IMR-90 (cell line): ENCODE measurements around the gene ZKSCAN4. TPM values are rescaled to one million over a fixed set of nuclear protein-coding genes. Genes with fewer than 3 reads are reported as not detected.

Experiments
- ATAC-seq: fragments of 200-7000 bp; cut with Tn5 transposase; 2 replicates; pipeline ENCODE4 v1.9.1; 2020; ENCODE audit warnings: low read depth, mild to moderate bottlenecking, moderate library complexity
- BruUV-seq: library from RNA; stranded (reverse); fragments of 400-500 nt; replicated peaks from 2 replicates; lab custom pipeline; 2021; lab: Mats Ljungman, UMichigan
- CTCF ChIA-PET: fragments of 300-600 bp; formaldehyde crosslinking; extraction: SDS; loops from one replicate; lab custom pipeline; 2021; ENCODE audit warnings: antibody characterized with exemption; lab: Yijun Ruan, JAX
- POLR2A ChIA-PET: fragments of 300-600 bp; sonication (Branson Sonifier 250); formaldehyde crosslinking; loops from one replicate; lab custom pipeline; 2022; ENCODE audit warnings: antibody characterized with exemption; ENCODE audit not compliant: unreplicated experiment; lab: Charles Lee
- DNase-seq: peaks from one replicate; pipeline ENCODE4 v3.0.0; 2013
- H2AFZ ChIP-seq: replicated peaks from 2 replicates; pipeline ENCODE3; 2013; ENCODE audit warnings: low read length, mild to moderate bottlenecking; ENCODE audit not compliant: poor library complexity
- H2AK5ac ChIP-seq: 2 replicates; pipeline ENCODE4 v1.6.1; 2013; ENCODE audit warnings: low read depth, low read length, inconsistent platforms
- H2AK9ac ChIP-seq: replicated peaks from 2 replicates; pipeline ENCODE3; 2013; ENCODE audit warnings: mild to moderate bottlenecking, low read depth, low read length, moderate library complexity; ENCODE audit not compliant: poor library complexity
- H2BK120ac ChIP-seq: 2 replicates; pipeline ENCODE4 v1.6.1; 2013; ENCODE audit warnings: low read depth, low read length, inconsistent platforms
- H2BK15ac ChIP-seq: 3 replicates; pipeline ENCODE4 v1.6.1; 2013; ENCODE audit warnings: low read depth, low read length, inconsistent platforms
- H2BK20ac ChIP-seq: 2 replicates; pipeline ENCODE4 v1.6.1; 2013; ENCODE audit warnings: low read depth, mild to moderate bottlenecking, inconsistent platforms, low read length, moderate library complexity
- H2BK5ac ChIP-seq: 2 replicates; pipeline ENCODE4 v1.6.1; 2013; ENCODE audit warnings: mild to moderate bottlenecking, low read depth, low read length, inconsistent platforms; ENCODE audit not compliant: poor library complexity, severe bottlenecking
- H3K14ac ChIP-seq: replicated peaks from 2 replicates; pipeline ENCODE4 v1.6.1; 2013; ENCODE audit warnings: low read depth, low read length, inconsistent platforms
- H3K18ac ChIP-seq: 2 replicates; pipeline ENCODE4 v1.6.1; 2013; ENCODE audit warnings: low read depth, low read length, control low read depth
- H3K23ac ChIP-seq: 2 replicates; pipeline ENCODE4 v1.6.1; 2013; ENCODE audit warnings: low read depth, low read length, inconsistent platforms
- H3K27ac ChIP-seq: 2 replicates; pipeline ENCODE4 v1.5.1; 2013; ENCODE audit warnings: mild to moderate bottlenecking, control low read depth, low read length; ENCODE audit not compliant: insufficient read depth
- H3K27me3 ChIP-seq: 2 replicates; pipeline ENCODE4 v1.6.1; 2013; ENCODE audit warnings: low read length; ENCODE audit not compliant: control insufficient read depth, insufficient read depth
- H3K36me3 ChIP-seq: 2 replicates; pipeline ENCODE4 v1.6.1; 2013; ENCODE audit warnings: low read length, mixed read lengths; ENCODE audit not compliant: control insufficient read depth, insufficient read depth
- H3K4ac ChIP-seq: 2 replicates; pipeline ENCODE4 v1.6.1; 2013; ENCODE audit warnings: low read depth, low read length, inconsistent platforms
- H3K4me1 ChIP-seq: 2 replicates; pipeline ENCODE4 v1.6.1; 2013; ENCODE audit warnings: low read length, mixed read lengths; ENCODE audit not compliant: control insufficient read depth, insufficient read depth
- H3K4me2 ChIP-seq: 2 replicates; pipeline ENCODE4 v1.6.1; 2013; ENCODE audit warnings: low read depth, mild to moderate bottlenecking, control low read depth, low read length, moderate library complexity
- H3K4me3 ChIP-seq: 2 replicates; pipeline ENCODE4 v1.5.1; 2013; ENCODE audit warnings: low read depth, mild to moderate bottlenecking, control low read depth, low read length, moderate library complexity; ENCODE audit not compliant: insufficient read depth
- H3K56ac ChIP-seq: 2 replicates; pipeline ENCODE4 v1.6.1; 2013; ENCODE audit warnings: low read length, inconsistent platforms; ENCODE audit not compliant: insufficient read depth; ENCODE audit errors: extremely low read depth
- H3K79me1 ChIP-seq, 2 experiments: 2 replicates each; pipeline ENCODE4 v1.6.1; 2013; ENCODE audit warnings: low read length in 2 of 2, inconsistent platforms in 1 of 2, low read depth in 1 of 2
- H3K9ac ChIP-seq: 2 replicates; pipeline ENCODE4 v1.6.1; 2013; ENCODE audit warnings: low read depth, low read length, control low read depth
- H3K9me1 ChIP-seq: 2 replicates; pipeline ENCODE4 v1.6.1; 2013; ENCODE audit warnings: low read length, inconsistent platforms; ENCODE audit not compliant: insufficient read depth
- H3K9me3 ChIP-seq: 2 replicates; pipeline ENCODE4 v1.6.1; 2013; ENCODE audit warnings: low read length; ENCODE audit not compliant: control insufficient read depth, insufficient read depth
- H4K20me1 ChIP-seq: 2 replicates; pipeline ENCODE4 v1.6.1; 2013; ENCODE audit warnings: low read length, inconsistent platforms; ENCODE audit not compliant: insufficient read depth
- H4K5ac ChIP-seq: 2 replicates; pipeline ENCODE4 v1.6.1; 2013; ENCODE audit warnings: mild to moderate bottlenecking, low read depth, low read length, control low read depth
- H4K8ac ChIP-seq, 2 experiments: 2 replicates each; pipeline ENCODE4 v1.6.1; 2013; ENCODE audit warnings: low read depth in 2 of 2, low read length in 2 of 2, control low read depth in 1 of 2, inconsistent platforms in 1 of 2
- H4K91ac ChIP-seq: 2 replicates; pipeline ENCODE4 v1.6.1; 2013; ENCODE audit warnings: low read depth, low read length, inconsistent platforms; ENCODE audit not compliant: insufficient read depth
- BHLHE40 ChIP-seq: fragments of 150-350 bp; IDR thresholded peaks from 2 replicates; pipeline ENCODE4 v1.6.1; 2016; ENCODE audit warnings: mild to moderate bottlenecking, low read depth, low read length
- CEBPB ChIP-seq: IDR thresholded peaks from 2 replicates; pipeline ENCODE4 v1.6.1; 2012; ENCODE audit warnings: low read depth, low read length, improper control_type of control experiment
- CHD1 ChIP-seq: IDR thresholded peaks from 2 replicates; pipeline ENCODE4 v1.6.1; 2012; ENCODE audit warnings: low read depth, low read length, improper control_type of control experiment
- FOS ChIP-seq: fragments of 150-350 bp; IDR thresholded peaks from 2 replicates; pipeline ENCODE4 v1.6.1; 2016; ENCODE audit warnings: low read depth, low read length
- MAFK ChIP-seq: IDR thresholded peaks from 2 replicates; pipeline ENCODE4 v1.6.1; 2012; ENCODE audit warnings: low read depth, low read length, improper control_type of control experiment
- MAZ ChIP-seq: IDR thresholded peaks from 2 replicates; pipeline ENCODE4 v1.6.1; 2012; ENCODE audit warnings: low read depth, mild to moderate bottlenecking, low read length, improper control_type of control experiment, moderate library complexity, borderline replicate concordance
- MXI1 ChIP-seq: IDR thresholded peaks from 2 replicates; pipeline ENCODE4 v1.6.1; 2012; ENCODE audit warnings: low read depth, mild to moderate bottlenecking, low read length, moderate library complexity, borderline replicate concordance
- NFE2L2 ChIP-seq: fragments of 150-350 bp; IDR thresholded peaks from 2 replicates; pipeline ENCODE4 v1.6.1; 2016; ENCODE audit warnings: low read depth, mild to moderate bottlenecking, low read length
- POLR2A ChIP-seq: IDR thresholded peaks from 2 replicates; pipeline ENCODE4 v1.6.1; 2012; ENCODE audit warnings: mild to moderate bottlenecking, low read depth, low read length
- RAD21 ChIP-seq: IDR thresholded peaks from 2 replicates; pipeline ENCODE4 v1.6.1; 2012; ENCODE audit warnings: low read length, improper control_type of control experiment
- RCOR1 ChIP-seq: IDR thresholded peaks from 2 replicates; pipeline ENCODE4 v1.6.1; 2012; ENCODE audit warnings: mild to moderate bottlenecking, low read length, improper control_type of control experiment; ENCODE audit not compliant: insufficient replicate concordance
- RFX5 ChIP-seq: IDR thresholded peaks from 2 replicates; pipeline ENCODE4 v1.8.0; 2012; ENCODE audit warnings: low read depth, mild to moderate bottlenecking, low read length, moderate library complexity
- SMC3 ChIP-seq: fragments of 150-350 bp; IDR thresholded peaks from 2 replicates; pipeline ENCODE4 v1.6.1; 2016; ENCODE audit warnings: low read depth, mild to moderate bottlenecking, antibody characterized with exemption, low read length, moderate library complexity
- WGBS, 2 experiments: methylation state at CpG; one replicate each; pipeline versions ENCODE4 v1.1.5 to v1.1.7; 2013; ENCODE audit warnings: missing lambda C conversion rate in 2 of 2; ENCODE audit not compliant: insufficient read length in 1 of 2; ENCODE audit errors: extremely low coverage in 2 of 2; 5-methylcytosine and 5-hydroxymethylcytosine counted together
- dilution Hi-C: fragments of 300-500 bp; cut with HindIII; formaldehyde crosslinking; loops from one replicate; pipeline ENCODE4 v1.14.3; 2018; ENCODE audit warnings: low sequenced_read_pairs; ENCODE audit not compliant: unreplicated experiment
- in situ Hi-C: fragments of 300-500 bp; cut with MboI; formaldehyde crosslinking; loops from 3 replicates; pipeline ENCODE4 v1.14.3; 2019; ENCODE audit warnings: low sequenced_read_pairs, inconsistent platforms, mixed read lengths
- intact Hi-C: fragments of 100-400 bp; cut with micrococcal nuclease; formaldehyde crosslinking; loops from 2 replicates; pipeline ENCODE4 v1.10.0; 2022
- polyA plus RNA-seq, 3 experiments: library from polyadenylated mRNA; depleted of rRNA; stranded (reverse); fragments of >200 nt; gene quantifications; 2 replicates each; pipeline ENCODE4 v1.2.3, GENCODE V29; 2012; ENCODE audit warnings: low replicate concordance in 1 of 3
- total RNA-seq: library from RNA; depleted of rRNA; stranded (reverse); fragments of >200 nt; gene quantifications from 2 replicates; pipeline ENCODE4 v1.2.3, GENCODE V29; 2012
- TF ChIP-seq, protein P1 (sequence below): fragments of 150-350 bp; IDR thresholded peaks from 2 replicates; pipeline ENCODE4 v1.6.1; 2016; ENCODE audit warnings: low read depth, mild to moderate bottlenecking, low read length, moderate library complexity, borderline replicate concordance
- TF ChIP-seq, protein P2 (sequence below): conservative IDR thresholded peaks from 2 replicates; pipeline ENCODE4 v1.5.1; 2012; ENCODE audit warnings: mild to moderate bottlenecking, low read depth, low read length, improper control_type of control experiment
- TF ChIP-seq, protein P3 (sequence below): fragments of 150-350 bp; IDR thresholded peaks from 2 replicates; pipeline ENCODE4 v1.6.1; 2017; ENCODE audit warnings: mild to moderate bottlenecking, antibody characterized with exemption, low read length, low read depth

ZKSCAN4 gene
- total and polyA plus RNA-seq, 2 of the 4 experiments (the other 2 are of a cell fraction) = 2.4 to 5.7 TPM

DNA sequence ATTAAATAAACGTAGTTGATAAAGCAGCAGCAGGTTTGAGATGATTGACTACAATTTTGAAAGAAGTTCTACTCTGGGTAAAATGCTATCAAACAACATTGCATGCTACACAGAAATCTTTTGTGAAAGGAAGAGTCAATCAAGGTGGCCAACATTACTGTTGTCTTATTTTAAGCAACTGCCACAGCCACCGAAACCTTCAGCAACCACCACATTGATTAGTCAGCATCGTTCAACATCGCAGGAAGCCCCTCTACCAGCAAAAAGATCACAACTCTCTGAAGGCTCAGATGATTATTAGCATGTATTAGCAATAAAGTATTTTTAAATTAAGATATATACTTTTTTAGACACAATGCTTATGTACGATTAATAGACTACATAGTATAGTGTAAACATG lies 43.3 kb upstream of the ZKSCAN4 start:
- H3K23ac ChIP-seq = no peak overlapping the region
- DNase-seq (no peak), ATAC-seq (no peak)
- no TSS peak for BruUV-seq
- no peaks in the 10 kb centered on the region for H3K9me3 ChIP-seq
- dilution Hi-C loops (no loop called here), intact Hi-C loops (no loop called here), in situ Hi-C loops (no loop called here)
- H2AK9ac ChIP-seq = no peak overlapping the region
- H4K20me1 ChIP-seq = no peaks in the 10 kb centered on the region
- POLR2A ChIA-PET = no interaction called here
- no peak overlapping the region for H4K5ac ChIP-seq
- no peak overlapping the region for H3K56ac ChIP-seq
- H2BK20ac ChIP-seq = no peak overlapping the region
- H2AFZ ChIP-seq = no peak overlapping the region
- H3K79me1 ChIP-seq = no peaks in the 10 kb centered on the region
- TF ChIP-seq RCOR1 = no peak
- no peak for TF ChIP-seq BHLHE40
- TF ChIP-seq MXI1 = no peak
- TF ChIP-seq RFX5 = no peak
- no peak for TF ChIP-seq CHD1
- no peak for TF ChIP-seq CEBPB
- TF ChIP-seq FOS = no peak
- TF ChIP-seq, protein P1, sequence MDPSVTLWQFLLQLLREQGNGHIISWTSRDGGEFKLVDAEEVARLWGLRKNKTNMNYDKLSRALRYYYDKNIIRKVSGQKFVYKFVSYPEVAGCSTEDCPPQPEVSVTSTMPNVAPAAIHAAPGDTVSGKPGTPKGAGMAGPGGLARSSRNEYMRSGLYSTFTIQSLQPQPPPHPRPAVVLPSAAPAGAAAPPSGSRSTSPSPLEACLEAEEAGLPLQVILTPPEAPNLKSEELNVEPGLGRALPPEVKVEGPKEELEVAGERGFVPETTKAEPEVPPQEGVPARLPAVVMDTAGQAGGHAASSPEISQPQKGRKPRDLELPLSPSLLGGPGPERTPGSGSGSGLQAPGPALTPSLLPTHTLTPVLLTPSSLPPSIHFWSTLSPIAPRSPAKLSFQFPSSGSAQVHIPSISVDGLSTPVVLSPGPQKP = no peak
- no peak for TF ChIP-seq RAD21
- no peak for TF ChIP-seq MAFK
- TF ChIP-seq, protein P2, sequence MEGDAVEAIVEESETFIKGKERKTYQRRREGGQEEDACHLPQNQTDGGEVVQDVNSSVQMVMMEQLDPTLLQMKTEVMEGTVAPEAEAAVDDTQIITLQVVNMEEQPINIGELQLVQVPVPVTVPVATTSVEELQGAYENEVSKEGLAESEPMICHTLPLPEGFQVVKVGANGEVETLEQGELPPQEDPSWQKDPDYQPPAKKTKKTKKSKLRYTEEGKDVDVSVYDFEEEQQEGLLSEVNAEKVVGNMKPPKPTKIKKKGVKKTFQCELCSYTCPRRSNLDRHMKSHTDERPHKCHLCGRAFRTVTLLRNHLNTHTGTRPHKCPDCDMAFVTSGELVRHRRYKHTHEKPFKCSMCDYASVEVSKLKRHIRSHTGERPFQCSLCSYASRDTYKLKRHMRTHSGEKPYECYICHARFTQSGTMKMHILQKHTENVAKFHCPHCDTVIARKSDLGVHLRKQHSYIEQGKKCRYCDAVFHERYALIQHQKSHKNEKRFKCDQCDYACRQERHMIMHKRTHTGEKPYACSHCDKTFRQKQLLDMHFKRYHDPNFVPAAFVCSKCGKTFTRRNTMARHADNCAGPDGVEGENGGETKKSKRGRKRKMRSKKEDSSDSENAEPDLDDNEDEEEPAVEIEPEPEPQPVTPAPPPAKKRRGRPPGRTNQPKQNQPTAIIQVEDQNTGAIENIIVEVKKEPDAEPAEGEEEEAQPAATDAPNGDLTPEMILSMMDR = no peak
- no peak for TF ChIP-seq MAZ
- TF ChIP-seq NFE2L2 = no peak
- TF ChIP-seq, protein P3, sequence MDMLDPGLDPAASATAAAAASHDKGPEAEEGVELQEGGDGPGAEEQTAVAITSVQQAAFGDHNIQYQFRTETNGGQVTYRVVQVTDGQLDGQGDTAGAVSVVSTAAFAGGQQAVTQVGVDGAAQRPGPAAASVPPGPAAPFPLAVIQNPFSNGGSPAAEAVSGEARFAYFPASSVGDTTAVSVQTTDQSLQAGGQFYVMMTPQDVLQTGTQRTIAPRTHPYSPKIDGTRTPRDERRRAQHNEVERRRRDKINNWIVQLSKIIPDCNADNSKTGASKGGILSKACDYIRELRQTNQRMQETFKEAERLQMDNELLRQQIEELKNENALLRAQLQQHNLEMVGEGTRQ = no peak
- no peak for TF ChIP-seq POLR2A
- no peak for TF ChIP-seq SMC3
- no peak overlapping the region for H3K4me2 ChIP-seq
- no peak overlapping the region for H3K4ac ChIP-seq
- no peak overlapping the region for H4K91ac ChIP-seq
- no peak overlapping the region for H3K4me3 ChIP-seq
- CTCF ChIA-PET = no interaction called here
- no peak overlapping the region for H4K8ac ChIP-seq
- H2BK5ac ChIP-seq = no peak overlapping the region
- H3K27ac ChIP-seq = no peak overlapping the region
- H2BK120ac ChIP-seq = no peak overlapping the region
- H3K18ac ChIP-seq = no peak overlapping the region
- no peak overlapping the region for H2BK15ac ChIP-seq
- H3K9me1 ChIP-seq = no peaks in the 10 kb centered on the region
- no peak overlapping the region for H2AK5ac ChIP-seq
- H3K4me1 ChIP-seq = no peaks in the 10 kb centered on the region
- peaks cover 4% of the 10 kb centered on the region; the same call in 1 of the 2 replicates for H3K36me3 ChIP-seq
- H3K27me3 ChIP-seq = no peaks in the 10 kb centered on the region
- WGBS, 2 experiments = no CpG with 5 or more reads among the region's 5 CpGs
- H3K9ac ChIP-seq = no peak overlapping the region
- H3K14ac ChIP-seq = no peak overlapping the region
